Testis (tissue), 3 donors: ENCODE data around the gene MISFA. TPM values are rescaled to one million over a fixed set of nuclear protein-coding genes. Genes with fewer than 3 reads are reported as not detected.

Experiments
- DNase-seq: peaks from one replicate; pipeline ENCODE4 v3.0.0-alpha.2; 2019
- H3K27ac ChIP-seq, 2 donors: fragments of 200-600 bp; sonication (generic); one replicate each; pipeline ENCODE4 v1.5.1; 2019
- H3K27me3 ChIP-seq: fragments of 200-600 bp; sonication (generic); one replicate; pipeline ENCODE4 v1.5.1; 2019
- H3K36me3 ChIP-seq: fragments of 200-600 bp; sonication (generic); one replicate; pipeline ENCODE4 v1.5.1; 2017; ENCODE audit warnings: low read depth; ENCODE audit errors: missing control alignments
- H3K4me1 ChIP-seq: fragments of 200-600 bp; sonication (generic); one replicate; pipeline ENCODE4 v1.5.1; 2019
- H3K4me3 ChIP-seq, 2 donors: fragments of 200-600 bp; sonication (generic); one replicate each; pipeline ENCODE4 v1.5.1; 2017 to 2019
- H3K9me3 ChIP-seq: fragments of 200-600 bp; sonication (generic); one replicate; pipeline ENCODE4 v1.5.1; 2017
- CTCF ChIP-seq, 3 experiments: fragments of 450-650 bp in 2 of 3; fragments of 200-600 bp in 1 of 3; sonication (generic) in 1 of 3; IDR thresholded peaks; one replicate each; pipeline ENCODE4 v1.5.1; 2016 to 2019; ENCODE audit warnings: antibody characterized with exemption in 3 of 3, mild to moderate bottlenecking in 2 of 3, moderate library complexity in 1 of 3
- POLR2A ChIP-seq: fragments of 450-650 bp; IDR thresholded peaks from one replicate; pipeline ENCODE4 v1.6.1; 2017; ENCODE audit warnings: antibody characterized with exemption, mild to moderate bottlenecking, moderate library complexity
- WGBS, 2 donors: methylation state at CpG; one replicate each; pipeline ENCODE4 v1.1.5; 2018; 5-methylcytosine and 5-hydroxymethylcytosine counted together
- intact Hi-C: fragments of 100-400 bp; cut with DNase I; formaldehyde crosslinking; loops from one replicate; pipeline ENCODE4 v1.15.1; 2023; ENCODE audit warnings: low total_unique reads
- polyA plus RNA-seq: library from polyadenylated mRNA; stranded (reverse); fragments of 350-450 nt; fragmentation: Illumina TruSeq; extraction: RNeasy Lipid Tissue Mini Kit (QIAGEN cat#74804); gene quantifications from one replicate; pipeline ENCODE4 v1.2.3, GENCODE V29; 2014; ENCODE audit warnings: low read depth, low replicate concordance; ENCODE audit not compliant: insufficient read depth
- total RNA-seq, 2 donors: library from RNA; depleted of rRNA; stranded (reverse); fragments of >200 nt; gene quantifications; one replicate each; pipeline ENCODE4 v1.2.3, GENCODE V29; 2016

The MISFA gene
- total and polyA plus RNA-seq, 3 donors from 2014 or later, result 72.3 to 483 (median 202) TPM

GRCh38 chr11:18608376-18608775 lies 8.8 kb downstream of the MISFA start:
- no peak overlapping the region for H3K4me3 ChIP-seq
- H3K4me1 ChIP-seq, result peaks cover 7% of the 10 kb centered on the region
- TF ChIP-seq CTCF (IDR thresholded peaks at IDR 0.05) (no peak), POLR2A (no peak)
- intact Hi-C loops, result no loop called here
- DNase-seq, result peak; percentile 40
- no peaks in the 10 kb centered on the region for H3K36me3 ChIP-seq
- H3K9me3 ChIP-seq, result no peaks in the 10 kb centered on the region
- WGBS, 2 donors, result 27 to 42% methylated on average over 3 of the region's 3 CpGs
- no peaks in the 10 kb centered on the region for H3K27me3 ChIP-seq
- no peak overlapping the region for H3K27ac ChIP-seq

GRCh38 chr11:18611196-18611595 lies 11.6 kb downstream of the MISFA start:
- Histone ChIP-seq H3K9me3 (no peaks in the 10 kb centered on the region), H3K27ac (no peak overlapping the region), H3K4me1 (peaks cover 7% of the 10 kb centered on the region), H3K4me3 (no peak overlapping the region), H3K36me3 (no peaks in the 10 kb centered on the region), H3K27me3 (no peaks in the 10 kb centered on the region)
- DNase-seq, result no peak
- no peak for TF ChIP-seq CTCF (IDR thresholded peaks at IDR 0.05)
- TF ChIP-seq POLR2A, result no peak
- intact Hi-C loops, result no loop called here
- WGBS, 2 donors, result 80 to 89% methylated on average over 2 of the region's 2 CpGs

- no peaks in the 10 kb centered on the region for H3K36me3 ChIP-seq
Observed at GRCh38 chr11:18612394-18612793, 12.8 kb downstream of the MISFA start.

GRCh38 chr11:18614667-18615066 lies 15.1 kb downstream of the MISFA start:
- no peaks in the 10 kb centered on the region for H3K27me3 ChIP-seq
- intact Hi-C loops, result no loop called here
- WGBS, 2 donors, result 90 to 98% methylated on average over 4 to 10 of the region's 10 CpGs
- H3K27ac ChIP-seq, result no peak overlapping the region
- no peak for TF ChIP-seq CTCF (IDR thresholded peaks at IDR 0.05)
- no peak for DNase-seq
- no peaks in the 10 kb centered on the region for H3K9me3 ChIP-seq
- no peak overlapping the region for H3K4me3 ChIP-seq
- H3K4me1 ChIP-seq, result no peaks in the 10 kb centered on the region
- H3K36me3 ChIP-seq, result no peaks in the 10 kb centered on the region

More at GRCh38 chr11:18612394-18612793, 12.8 kb downstream of the MISFA start:
- Histone ChIP-seq H3K9me3 (no peaks in the 10 kb centered on the region), H3K27ac (no peak overlapping the region), H3K4me3 (no peak overlapping the region), H3K4me1 (peaks cover 7% of the 10 kb centered on the region), H3K27me3 (no peaks in the 10 kb centered on the region)
- intact Hi-C loops, result no loop called here
- DNase-seq, result no peak
- 96 to 98% methylated on average over 4 of the region's 4 CpGs for WGBS, 2 donors
- TF ChIP-seq CTCF (IDR thresholded peaks at IDR 0.05) (no peak), POLR2A (no peak)

GRCh38 chr11:18615628-18616392 lies 16.2 kb downstream of the MISFA start:
- TF ChIP-seq POLR2A (no peak), CTCF (IDR thresholded peaks at IDR 0.05) (no peak)
- no peak overlapping the region for H3K27ac ChIP-seq
- H3K4me3 ChIP-seq, result no peak overlapping the region
- H3K36me3 ChIP-seq, result no peaks in the 10 kb centered on the region
- no peaks in the 10 kb centered on the region for H3K4me1 ChIP-seq
- no peaks in the 10 kb centered on the region for H3K27me3 ChIP-seq
- H3K9me3 ChIP-seq, result no peaks in the 10 kb centered on the region
- 89% methylated on average over 11 of the region's 11 CpGs for WGBS, 2 donors
- intact Hi-C loops, result no loop called here
- no peak for DNase-seq
